ENCODE data around the gene LSM11. TPM values are rescaled to one million over a fixed set of nuclear protein-coding genes. Genes with fewer than 3 reads are reported as not detected.
A peak's percentile ranks its signal among the peaks of the same experiment; 100 is the strongest.

LSM11 gene
- total RNA-seq, 1 donor from 2014 or later = 11.2 TPM

GRCh38 chr5:157778121-157778805 is 34.8 kb downstream of the LSM11 start:
- DNase-seq = peak; percentile 47

- no peak for DNase-seq
Observed at GRCh38 chr5:157779221-157779620, 35.7 kb downstream of the LSM11 start.

GRCh38 chr5:157785801-157786200 is 42.3 kb downstream of the LSM11 start:
- DNase-seq = no peak

- DNase-seq = no peak
Observed at GRCh38 chr5:157793301-157793700, 49.8 kb downstream of the LSM11 start.

GRCh38 chr5:157799578-157799977 is 56.1 kb downstream of the LSM11 start:
- no peak for DNase-seq

- no peak for DNase-seq
Observed at GRCh38 chr5:157800137-157800536, 56.6 kb downstream of the LSM11 start.

GRCh38 chr5:157802736-157803135 is 59.2 kb downstream of the LSM11 start:
- no peak for DNase-seq

GRCh38 chr5:157808043-157808442 is 64.5 kb downstream of the LSM11 start:
- DNase-seq = peak; percentile 43

Other genes with a start within 250 kb of the LSM11 start
- gene ADAM19, start 167.9 kb upstream of the LSM11 start, total RNA-seq = 30.0 and 43.7 TPM in 2 replicates
- gene SOX30, start 91.3 kb upstream of the LSM11 start, total RNA-seq = under 0.01 and 0.09 TPM in 2 replicates
- gene C5orf52, start 72.2 kb upstream of the LSM11 start, total RNA-seq = not detected in 2 replicates
- gene THG1L, start 12.3 kb upstream of the LSM11 start, total RNA-seq = 4.4 and 7.1 TPM in 2 replicates
- 92.4 and 131 TPM in 2 replicates for gene CLINT1, start 115.4 kb downstream of the LSM11 start, total RNA-seq

Data from dermis blood vessel endothelial cell (primary cell).